HG02884 (cell line): Measurements from ENCODE around the gene HNF1A.
"Not testable (repeated sequence)": the region's sequence is repeated elsewhere in the genome, so short reads cannot be mapped to it uniquely, and the experiment has no call there.

Source experiments
- ATAC-seq: cut with Tn5 transposase; IDR thresholded peaks from one replicate; pipeline ENCODE4 v1.9.1; 2021; ENCODE audit warnings: mild to moderate bottlenecking, moderate library complexity; ENCODE audit not compliant: unreplicated experiment

Gene HNF1A

GRCh38 chr12:120978296-120979219, at the start of gene HNF1A:
TSS of gene HNF1A (plus strand) at chr12:120978543. CDS start at chr12:120978769, 226 bp downstream.
- ATAC-seq: no peak

- no peak for ATAC-seq
Measured at GRCh38 chr12:120928864-120929652, 49.3 kb upstream of the HNF1A start.

GRCh38 chr12:120930032-120930431, 48.3 kb upstream of the HNF1A start:
- ATAC-seq: no peak

GRCh38 chr12:120932058-120932457, 46.3 kb upstream of the HNF1A start:
- ATAC-seq: no peak

GRCh38 chr12:120932956-120933526, 45.3 kb upstream of the HNF1A start:
- no peak for ATAC-seq

GRCh38 chr12:120933786-120934185, 44.6 kb upstream of the HNF1A start:
- ATAC-seq: no peak

GRCh38 chr12:120936197-120936596, 42.1 kb upstream of the HNF1A start:
- ATAC-seq: no peak

- no peak for ATAC-seq
Measured at GRCh38 chr12:120938496-120938895, 39.8 kb upstream of the HNF1A start.

GRCh38 chr12:120939523-120939922, 38.8 kb upstream of the HNF1A start:
- ATAC-seq: no peak

- ATAC-seq: no peak
Measured at GRCh38 chr12:120940006-120940405, 38.3 kb upstream of the HNF1A start.

- ATAC-seq: no peak
Measured at GRCh38 chr12:120940799-120941198, 37.5 kb upstream of the HNF1A start.

- ATAC-seq: no peak
Measured at GRCh38 chr12:120941412-120941811, 36.9 kb upstream of the HNF1A start.

- no peak for ATAC-seq
Measured at GRCh38 chr12:120941846-120942405, 36.4 kb upstream of the HNF1A start.

- no peak for ATAC-seq
Measured at GRCh38 chr12:120943482-120943881, 34.9 kb upstream of the HNF1A start.

GRCh38 chr12:120944645-120945217, 33.6 kb upstream of the HNF1A start:
- ATAC-seq: no peak

- not testable (repeated sequence) for ATAC-seq
Measured at GRCh38 chr12:120945516-120945915, 32.8 kb upstream of the HNF1A start.

- not testable (repeated sequence) for ATAC-seq
Measured at GRCh38 chr12:120950260-120950799, 28.0 kb upstream of the HNF1A start.

- no peak for ATAC-seq
Measured at GRCh38 chr12:120950807-120951206, 27.5 kb upstream of the HNF1A start.

GRCh38 chr12:120955232-120955631, 23.1 kb upstream of the HNF1A start:
- ATAC-seq: no peak

GRCh38 chr12:120956579-120957300, 21.6 kb upstream of the HNF1A start:
- ATAC-seq: no peak
